GM20000 (cell line): Measurements from ENCODE around the gene EN1.

ENCODE experiments used
- DNase-seq: peaks from one replicate; pipeline ENCODE4 v3.0.0; 2012; ENCODE audit warnings: low spot score
- CTCF ChIP-seq: IDR thresholded peaks from 2 replicates; pipeline ENCODE4 v1.5.1; 2012; ENCODE audit warnings: mild to moderate bottlenecking, control low read depth; ENCODE audit errors: extremely low read depth, missing control alignments

EN1 gene

DNA sequence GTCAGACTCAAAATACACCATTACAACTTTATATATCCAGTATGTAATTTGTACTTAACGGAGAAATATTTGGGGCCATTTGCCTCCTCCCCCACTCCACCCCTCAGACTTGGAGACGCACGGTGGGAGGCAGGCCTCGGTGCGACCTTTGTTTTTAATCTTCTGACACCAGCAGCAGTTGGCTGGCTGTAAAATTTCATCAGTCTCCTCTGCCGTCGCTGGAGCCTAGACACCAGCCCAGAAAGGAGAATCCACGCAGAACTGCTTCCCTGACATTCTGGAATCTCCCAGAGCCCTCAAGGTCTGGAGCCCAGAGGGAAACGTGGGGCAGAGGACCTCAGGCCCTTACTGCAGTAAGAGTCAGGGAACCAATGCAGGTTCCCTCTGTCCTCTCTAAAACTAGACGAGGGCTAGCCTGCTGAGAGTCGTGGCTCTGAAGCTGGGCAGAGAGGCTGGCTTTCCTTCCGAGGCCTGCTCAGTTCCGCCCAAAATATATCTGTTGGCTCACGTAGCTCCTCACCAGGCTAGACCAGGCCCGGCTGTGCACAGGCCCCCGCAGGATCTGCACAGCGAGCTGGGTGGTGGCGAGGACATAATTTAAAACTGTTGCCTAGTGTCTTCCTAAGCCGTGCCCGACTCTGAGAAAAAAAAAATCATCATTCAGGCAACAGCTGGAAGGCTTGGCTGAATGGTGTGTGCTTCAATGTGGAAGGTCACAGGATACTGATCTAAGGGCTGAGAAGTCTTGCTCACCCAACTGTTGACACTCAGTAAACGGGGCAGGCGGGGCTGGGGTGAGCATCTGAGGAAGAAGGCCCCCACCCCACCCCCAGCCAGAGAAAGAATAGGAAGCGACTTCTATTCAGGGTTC is 40.4 kb downstream of the EN1 start:
- no peak for TF ChIP-seq CTCF
- no peak for DNase-seq

DNA sequence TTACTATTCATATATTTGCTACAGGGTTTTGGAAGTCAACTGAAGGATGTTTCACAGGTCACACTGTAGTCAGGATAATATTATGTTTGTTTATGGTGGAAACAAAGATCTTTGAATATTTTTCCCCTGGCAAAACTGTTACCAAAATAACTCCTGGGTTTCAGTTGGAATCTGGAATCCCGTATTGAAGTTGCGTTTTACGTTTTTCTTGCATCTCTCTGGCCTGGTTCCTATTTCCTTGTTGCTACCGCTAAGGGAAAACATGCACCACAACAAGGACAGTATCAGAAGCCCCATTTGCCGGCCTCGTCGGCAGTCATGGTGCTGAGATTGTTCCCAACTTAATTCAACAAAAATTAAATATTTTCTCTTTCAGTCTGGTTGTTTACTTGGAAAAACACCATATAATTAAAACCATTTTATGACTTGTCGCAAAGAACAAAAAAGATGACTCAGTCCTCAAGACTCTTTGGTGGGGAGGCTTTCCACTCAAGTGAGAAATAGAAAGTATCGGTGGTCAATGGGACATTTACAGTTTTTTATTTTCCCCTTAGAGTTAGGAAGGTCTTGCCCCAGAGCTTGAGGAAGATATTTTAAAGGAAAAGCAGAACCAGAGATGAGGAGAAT is 42.3 kb downstream of the EN1 start:
- no peak for DNase-seq
- TF ChIP-seq CTCF = no peak

DNA sequence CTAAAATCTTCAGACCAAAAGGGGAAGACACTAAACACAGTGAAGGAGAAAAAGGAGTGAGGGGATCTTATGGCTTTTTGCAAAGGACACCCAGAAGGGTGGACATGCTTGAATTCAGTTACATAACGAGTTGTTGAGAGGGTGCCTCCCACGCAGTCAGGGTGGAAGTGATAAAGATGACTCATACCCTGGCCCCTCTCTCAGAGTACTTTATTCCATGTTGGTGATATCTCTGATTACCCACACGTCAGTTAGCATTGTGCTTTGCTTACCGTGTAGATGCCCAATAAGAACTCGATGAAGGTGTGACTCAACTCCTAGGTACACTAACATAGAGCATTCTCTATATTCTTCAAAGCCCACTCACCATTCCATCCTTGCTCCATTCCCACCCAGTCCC is 44.4 kb downstream of the EN1 start:
- no peak for TF ChIP-seq CTCF
- no peak for DNase-seq

GRCh38 chr2:118801151-118801550 is 46.3 kb downstream of the EN1 start:
- no peak for TF ChIP-seq CTCF
- no peak for DNase-seq

GRCh38 chr2:118800736-118801135 is 46.7 kb downstream of the EN1 start:
- no peak for DNase-seq

GRCh38 chr2:118794546-118794945 is 52.9 kb downstream of the EN1 start:
- no peak for DNase-seq
- TF ChIP-seq CTCF = no peak

More at GRCh38 chr2:118800736-118801135, 46.7 kb downstream of the EN1 start:
- no peak for TF ChIP-seq CTCF
